ENCODE data around the gene TXNL4A.

DNA sequence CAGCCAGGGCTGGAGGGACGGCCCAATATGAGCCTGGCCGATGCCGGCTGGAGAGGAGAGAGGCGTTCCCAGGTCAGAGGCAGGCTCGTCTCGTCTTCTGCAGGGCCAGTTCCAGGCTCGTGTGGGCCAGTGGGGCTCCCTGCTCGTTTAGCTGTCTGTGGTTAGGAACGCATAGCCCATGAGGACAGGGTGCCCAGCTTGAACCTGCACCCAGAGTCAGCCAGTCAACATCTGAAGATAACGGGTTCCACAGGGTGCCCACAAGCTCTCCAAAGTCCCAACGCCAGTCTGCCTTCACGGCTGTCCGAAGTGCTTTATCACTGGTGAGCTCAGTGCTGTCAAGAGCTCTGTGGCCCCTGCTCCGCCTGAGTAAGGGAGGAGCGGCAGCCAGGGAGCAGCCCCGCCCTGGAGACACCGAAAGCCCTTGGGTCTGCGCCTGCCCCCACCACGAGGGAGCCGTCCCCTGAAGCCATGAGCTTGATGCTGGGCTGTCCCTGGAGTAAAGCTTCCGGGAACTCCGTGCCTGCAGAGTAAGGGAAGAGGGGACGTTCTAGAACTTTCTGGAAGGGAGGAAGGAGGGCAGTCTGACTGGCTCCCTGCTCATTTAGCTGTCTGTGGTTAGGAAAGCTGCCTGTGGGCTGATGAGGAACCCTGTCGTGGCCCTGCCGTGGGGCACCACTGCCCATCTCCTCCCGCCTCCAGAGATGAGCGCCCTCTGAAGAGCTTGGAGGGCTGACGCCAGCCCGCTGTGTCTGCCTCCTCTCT, 26.7 kb downstream of the TXNL4A start:
- TF ChIP-seq, protein P1, sequence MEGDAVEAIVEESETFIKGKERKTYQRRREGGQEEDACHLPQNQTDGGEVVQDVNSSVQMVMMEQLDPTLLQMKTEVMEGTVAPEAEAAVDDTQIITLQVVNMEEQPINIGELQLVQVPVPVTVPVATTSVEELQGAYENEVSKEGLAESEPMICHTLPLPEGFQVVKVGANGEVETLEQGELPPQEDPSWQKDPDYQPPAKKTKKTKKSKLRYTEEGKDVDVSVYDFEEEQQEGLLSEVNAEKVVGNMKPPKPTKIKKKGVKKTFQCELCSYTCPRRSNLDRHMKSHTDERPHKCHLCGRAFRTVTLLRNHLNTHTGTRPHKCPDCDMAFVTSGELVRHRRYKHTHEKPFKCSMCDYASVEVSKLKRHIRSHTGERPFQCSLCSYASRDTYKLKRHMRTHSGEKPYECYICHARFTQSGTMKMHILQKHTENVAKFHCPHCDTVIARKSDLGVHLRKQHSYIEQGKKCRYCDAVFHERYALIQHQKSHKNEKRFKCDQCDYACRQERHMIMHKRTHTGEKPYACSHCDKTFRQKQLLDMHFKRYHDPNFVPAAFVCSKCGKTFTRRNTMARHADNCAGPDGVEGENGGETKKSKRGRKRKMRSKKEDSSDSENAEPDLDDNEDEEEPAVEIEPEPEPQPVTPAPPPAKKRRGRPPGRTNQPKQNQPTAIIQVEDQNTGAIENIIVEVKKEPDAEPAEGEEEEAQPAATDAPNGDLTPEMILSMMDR (IDR thresholded peaks at IDR 0.05) = no peak
- no peak for TF ChIP-seq POLR2A (IDR thresholded peaks at IDR 0.05)

Measured in right lobe of liver (tissue), 4 donors.